HepG2 (cell line): ENCODE data around the gene DAB1. TPM values are rescaled to one million over a fixed set of nuclear protein-coding genes. Genes with fewer than 3 reads are reported as not detected.

ENCODE experiments used
- ATF4 ChIP-seq, 2 experiments: fragments of 450-650 bp in 1 of 2; sonication (generic) in 1 of 2; formaldehyde crosslinking; IDR thresholded peaks; 2 replicates each; pipeline versions ENCODE4 v1.5.0 to v1.8.0; 2020 to 2022; ENCODE audit warnings: mild to moderate bottlenecking in 1 of 2, missing genetic modification reagents in 1 of 2
- ETV5 ChIP-seq: IDR thresholded peaks from 2 replicates; pipeline ENCODE4 v1.6.1; 2018; ENCODE audit warnings: missing biosample characterization, missing genetic modification reagents, inconsistent platforms, borderline replicate concordance
- FLYWCH1 ChIP-seq: sonication (generic); formaldehyde crosslinking; IDR thresholded peaks from 2 replicates; pipeline ENCODE4 v1.8.1; 2023; ENCODE audit warnings: mild to moderate bottlenecking, missing genetic modification reagents
- FOXA1 ChIP-seq, 2 experiments: fragments of 450-650 bp in 1 of 2; sonication (generic) in 1 of 2; formaldehyde crosslinking in 1 of 2; IDR thresholded peaks; 2 replicates each; pipeline versions ENCODE4 v1.4.0 to v1.6.1; 2016 to 2020; ENCODE audit warnings: missing genetic modification reagents in 1 of 2
- GATAD1 ChIP-seq: IDR thresholded peaks from 2 replicates; pipeline ENCODE4 v1.6.1; 2016; ENCODE audit warnings: missing genetic modification reagents, missing compliant biosample characterization
- LCORL ChIP-seq, 2 experiments: fragments of 450-650 bp in 1 of 2; sonication (generic) in 1 of 2; formaldehyde crosslinking in 1 of 2; IDR thresholded peaks; 2 replicates each; pipeline versions ENCODE4 v1.5.0 to v1.6.1; 2017 to 2020; ENCODE audit warnings: antibody characterized with exemption in 1 of 2, missing genetic modification reagents in 1 of 2
- NFE2L2 ChIP-seq: fragments of 150-350 bp; IDR thresholded peaks from 2 replicates; pipeline ENCODE4 v1.6.1; 2014; ENCODE audit warnings: low read length
- NR1H2 ChIP-seq: sonication (generic); formaldehyde crosslinking; IDR thresholded peaks from 2 replicates; pipeline ENCODE4 v1.8.1; 2022; ENCODE audit warnings: low read depth, missing genetic modification reagents, borderline replicate concordance
- SMAD1 ChIP-seq: sonication (generic); formaldehyde crosslinking; IDR thresholded peaks from 2 replicates; pipeline ENCODE4 v1.4.0; 2020; ENCODE audit warnings: missing genetic modification reagents, low read depth, mild to moderate bottlenecking, borderline replicate concordance
- SNAI1 ChIP-seq: sonication (generic); formaldehyde crosslinking; IDR thresholded peaks from 2 replicates; pipeline ENCODE4 v1.5.0; 2020; ENCODE audit warnings: mild to moderate bottlenecking, missing genetic modification reagents, borderline replicate concordance
- SOX6 ChIP-seq, 2 experiments: fragments of 450-650 bp in 1 of 2; sonication (generic) in 1 of 2; formaldehyde crosslinking in 1 of 2; IDR thresholded peaks; 2 replicates each; pipeline versions ENCODE4 v1.4.0 to v1.6.1; 2017 to 2020; ENCODE audit warnings: antibody characterized with exemption in 1 of 2, mild to moderate bottlenecking in 1 of 2, missing genetic modification reagents in 1 of 2
- STAG1 ChIP-seq: sonication (generic); formaldehyde crosslinking; IDR thresholded peaks from 2 replicates; pipeline ENCODE4 v1.4.0; 2020; ENCODE audit warnings: missing genetic modification reagents
- TOE1 ChIP-seq: sonication (generic); formaldehyde crosslinking; IDR thresholded peaks from 2 replicates; pipeline ENCODE4 v1.4.0; 2020; ENCODE audit warnings: mild to moderate bottlenecking, missing genetic modification reagents
- TRIM22 ChIP-seq: fragments of 450-650 bp; IDR thresholded peaks from 2 replicates; pipeline ENCODE4 v1.6.1; 2017
- ZBTB38 ChIP-seq: sonication (generic); formaldehyde crosslinking; IDR thresholded peaks from 2 replicates; pipeline ENCODE4 v1.5.1; 2020; ENCODE audit warnings: mild to moderate bottlenecking, missing genetic modification reagents
- ZMYM2 ChIP-seq: sonication (generic); formaldehyde crosslinking; IDR thresholded peaks from 2 replicates; pipeline ENCODE4 v1.8.0; 2022; ENCODE audit warnings: mild to moderate bottlenecking, missing genetic modification reagents
- ZNF101 ChIP-seq: sonication (generic); formaldehyde crosslinking; IDR thresholded peaks from 2 replicates; pipeline ENCODE4 v1.4.0; 2020; ENCODE audit warnings: mild to moderate bottlenecking, low read depth, missing genetic modification reagents, borderline replicate concordance
- ZNF160 ChIP-seq: sonication (generic); formaldehyde crosslinking; IDR thresholded peaks from 2 replicates; pipeline ENCODE4 v1.8.0; 2022; ENCODE audit warnings: mild to moderate bottlenecking, inconsistent platforms, missing genetic modification reagents
- ZNF234 ChIP-seq: sonication (generic); formaldehyde crosslinking; conservative IDR thresholded peaks from 2 replicates; pipeline ENCODE4 v1.5.1; 2020; ENCODE audit warnings: mild to moderate bottlenecking, missing genetic modification reagents
- ZNF3 ChIP-seq: IDR thresholded peaks from 2 replicates; pipeline ENCODE4 v1.7.0; 2017; ENCODE audit warnings: inconsistent platforms
- ZNF782 ChIP-seq: sonication (generic); formaldehyde crosslinking; IDR thresholded peaks from 2 replicates; pipeline ENCODE4 v1.4.0; 2020; ENCODE audit warnings: missing genetic modification reagents, mild to moderate bottlenecking, borderline replicate concordance
- ZSCAN9 ChIP-seq: IDR thresholded peaks from 2 replicates; pipeline ENCODE4 v1.6.1; 2016; ENCODE audit warnings: borderline replicate concordance
- polyA plus RNA-seq, 8 experiments: library from polyadenylated mRNA; depleted of rRNA in 3 of 8; stranded (reverse) in 7 of 8; unstranded in 1 of 8; fragments of >200 nt; fragmentation: Illumina TruSeq in 4 of 8; extraction: Trizol in 4 of 8; gene quantifications; 2 replicates each; pipeline versions ENCODE4 v1.2.1 to v1.2.3, GENCODE V29; 2011 to 2016; ENCODE audit warnings: low read depth in 4 of 8, missing spikeins in 1 of 8, mixed read lengths in 1 of 8; ENCODE audit not compliant: insufficient read depth in 1 of 8
- total RNA-seq, 5 experiments: library from RNA; depleted of rRNA; stranded (reverse); fragments of >200 nt; fragmentation: Illumina TruSeq; extraction: Trizol; gene quantifications; 2 replicates each; pipeline ENCODE4 v1.2.3, GENCODE V29; 2016; ENCODE audit warnings: low read depth in 1 of 5
- TF ChIP-seq, protein P1 (sequence below): sonication (generic); formaldehyde crosslinking; conservative IDR thresholded peaks from 2 replicates; pipeline ENCODE4 v1.8.0; 2022; ENCODE audit warnings: low read depth, missing genetic modification reagents
- TF ChIP-seq, protein P2 (sequence below): sonication (generic); formaldehyde crosslinking; IDR thresholded peaks from 2 replicates; pipeline ENCODE4 v1.5.0; 2020; ENCODE audit warnings: missing genetic modification reagents, mild to moderate bottlenecking, borderline replicate concordance

DAB1 gene
- total and polyA plus RNA-seq, 2 of the 13 experiments (the other 11 are each of a cell fraction or from before 2014, with no cell fraction given), result 0.04 to 0.13 TPM

DNA sequence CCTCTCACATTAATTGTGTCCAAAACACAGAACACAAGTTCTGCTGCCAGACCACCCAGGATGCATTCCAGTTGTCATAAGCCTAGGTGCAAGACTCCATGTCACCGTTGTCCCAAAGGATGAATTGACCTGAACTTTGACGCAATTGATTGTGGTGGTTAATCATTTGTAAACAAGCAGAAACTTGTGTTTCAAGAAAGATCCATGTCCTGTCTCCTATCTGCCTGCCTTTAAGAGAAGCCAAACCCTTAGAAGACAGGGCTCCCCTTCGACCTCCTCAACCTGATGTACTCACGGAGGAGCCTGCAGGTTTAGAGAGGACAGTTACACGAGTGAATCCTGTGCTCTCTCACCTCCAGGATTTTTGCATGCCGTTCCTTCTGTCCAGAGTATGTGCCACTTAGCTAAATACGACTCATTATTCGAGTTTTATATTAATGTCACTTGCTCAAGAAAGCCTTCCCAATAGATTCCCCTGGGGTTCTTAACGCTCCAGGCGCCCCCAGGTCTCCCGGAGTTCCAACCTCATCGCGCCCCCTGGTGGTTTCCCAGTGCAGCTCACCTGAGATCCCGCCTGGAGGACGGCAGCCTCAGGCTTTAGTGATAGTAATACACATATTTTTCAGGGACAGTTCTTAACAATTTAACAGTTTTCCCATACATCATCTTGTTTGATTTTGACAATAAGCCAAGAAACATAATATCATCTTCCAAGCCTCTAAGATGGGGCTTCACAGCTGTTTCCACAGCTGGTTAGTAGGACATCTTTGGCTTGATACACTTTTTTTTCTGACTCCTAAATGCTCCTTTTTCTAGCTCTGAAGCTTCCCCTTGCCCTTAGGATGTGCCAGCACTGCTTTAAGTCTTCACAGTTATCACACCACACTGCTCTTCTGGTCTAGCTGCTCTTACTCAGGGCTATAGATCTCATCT lies 455.7 kb downstream of the DAB1 start (continued):
- TF ChIP-seq, protein P1, sequence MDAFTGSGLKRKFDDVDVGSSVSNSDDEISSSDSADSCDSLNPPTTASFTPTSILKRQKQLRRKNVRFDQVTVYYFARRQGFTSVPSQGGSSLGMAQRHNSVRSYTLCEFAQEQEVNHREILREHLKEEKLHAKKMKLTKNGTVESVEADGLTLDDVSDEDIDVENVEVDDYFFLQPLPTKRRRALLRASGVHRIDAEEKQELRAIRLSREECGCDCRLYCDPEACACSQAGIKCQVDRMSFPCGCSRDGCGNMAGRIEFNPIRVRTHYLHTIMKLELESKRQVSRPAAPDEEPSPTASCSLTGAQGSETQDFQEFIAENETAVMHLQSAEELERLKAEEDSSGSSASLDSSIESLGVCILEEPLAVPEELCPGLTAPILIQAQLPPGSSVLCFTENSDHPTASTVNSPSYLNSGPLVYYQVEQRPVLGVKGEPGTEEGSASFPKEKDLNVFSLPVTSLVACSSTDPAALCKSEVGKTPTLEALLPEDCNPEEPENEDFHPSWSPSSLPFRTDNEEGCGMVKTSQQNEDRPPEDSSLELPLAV (CRISPR knock-in tag), result no peak
- TF ChIP-seq NFE2L2 (no peak), STAG1 (CRISPR knock-in tag) (peak; percentile 90), ZNF234 (no peak), LCORL (IDR thresholded peaks at IDR 0.05) (no peak), LCORL (CRISPR knock-in tag; IDR thresholded peaks at IDR 0.05) (0 out of 2 replicates have a peak, but pooled peaks have one; percentile 20), ZNF160 (no peak), ZSCAN9 (CRISPR knock-in tag) (no peak), ATF4 (CRISPR knock-in tag; IDR thresholded peaks at IDR 0.05) (no peak), FLYWCH1 (no peak), ZNF782 (no peak), SOX6 (IDR thresholded peaks at IDR 0.05) (no peak), SOX6 (CRISPR knock-in tag; IDR thresholded peaks at IDR 0.05) (peak; percentile 44), NR1H2 (CRISPR knock-in tag) (no peak), TRIM22 (no peak), SMAD1 (CRISPR knock-in tag) (no peak), ZNF3 (CRISPR knock-in tag) (peak; percentile 33; the same call in 1 of the 2 replicates), FOXA1 (IDR thresholded peaks at IDR 0.05) (no peak), FOXA1 (CRISPR knock-in tag; IDR thresholded peaks at IDR 0.05) (peak; percentile 62), TOE1 (no peak), ZNF101 (CRISPR knock-in tag) (no peak), ZMYM2 (CRISPR knock-in tag) (no peak), ETV5 (0 out of 2 replicates have a peak, but pooled peaks have one; percentile 29), GATAD1 (CRISPR knock-in tag) (no peak), SNAI1 (CRISPR knock-in tag) (no peak), ZBTB38 (peak; percentile 56; the same call in 1 of the 2 replicates)
- TF ChIP-seq, protein P2, sequence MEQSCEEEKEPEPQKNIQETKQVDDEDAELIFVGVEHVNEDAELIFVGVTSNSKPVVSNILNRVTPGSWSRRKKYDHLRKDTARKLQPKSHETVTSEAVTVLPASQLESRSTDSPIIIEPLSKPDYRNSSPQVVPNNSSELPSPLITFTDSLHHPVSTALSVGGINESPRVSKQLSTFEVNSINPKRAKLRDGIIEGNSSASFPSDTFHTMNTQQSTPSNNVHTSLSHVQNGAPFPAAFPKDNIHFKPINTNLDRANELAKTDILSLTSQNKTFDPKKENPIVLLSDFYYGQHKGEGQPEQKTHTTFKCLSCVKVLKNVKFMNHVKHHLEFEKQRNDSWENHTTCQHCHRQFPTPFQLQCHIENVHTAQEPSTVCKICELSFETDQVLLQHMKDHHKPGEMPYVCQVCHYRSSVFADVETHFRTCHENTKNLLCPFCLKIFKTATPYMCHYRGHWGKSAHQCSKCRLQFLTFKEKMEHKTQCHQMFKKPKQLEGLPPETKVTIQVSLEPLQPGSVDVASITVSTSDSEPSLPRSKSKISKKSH (CRISPR knock-in tag), result no peak
